ENCODE results near the gene DARS1.
"Not testable (repeated sequence)": the region's sequence is repeated elsewhere in the genome, so short reads cannot be mapped to it uniquely, and the experiment has no call there.

Gene DARS1

GRCh38 chr2:135945526-135945925 is 39.9 kb downstream of the DARS1 start:
- no peak for DNase-seq (ENCODE audit: low spot score)

- no peak for DNase-seq (ENCODE audit: low spot score)
These were observed 40.8 kb downstream of the DARS1 start for GRCh38 chr2:135944625-135945024.

GRCh38 chr2:135942936-135943688 is 42.3 kb downstream of the DARS1 start:
- no peak for DNase-seq (ENCODE audit: low spot score)

GRCh38 chr2:135936524-135936923 is 48.9 kb downstream of the DARS1 start:
- no peak for DNase-seq (ENCODE audit: low spot score)

GRCh38 chr2:135935914-135936313 is 49.5 kb downstream of the DARS1 start:
- no peak for DNase-seq (ENCODE audit: low spot score)

- no peak for DNase-seq (ENCODE audit: low spot score)
These were observed 53.5 kb downstream of the DARS1 start for GRCh38 chr2:135931776-135932443.

GRCh38 chr2:135926605-135927004 is 58.8 kb downstream of the DARS1 start:
- DNase-seq (ENCODE audit: low spot score) = no peak

GRCh38 chr2:135925571-135925970 is 59.9 kb downstream of the DARS1 start:
- no peak for DNase-seq (ENCODE audit: low spot score)

- DNase-seq (ENCODE audit: low spot score) = no peak
These were observed 69.2 kb downstream of the DARS1 start for GRCh38 chr2:135916207-135916606.

- DNase-seq (ENCODE audit: low spot score) = no peak
These were observed 70.9 kb downstream of the DARS1 start for GRCh38 chr2:135914485-135914884.

- no peak for DNase-seq (ENCODE audit: low spot score)
These were observed 71.6 kb downstream of the DARS1 start for GRCh38 chr2:135913727-135914365.

GRCh38 chr2:135909976-135910375 is 75.5 kb downstream of the DARS1 start:
- no peak for DNase-seq (ENCODE audit: low spot score)

- DNase-seq (ENCODE audit: low spot score) = no peak
These were observed 79.7 kb downstream of the DARS1 start for GRCh38 chr2:135905679-135906078.

- no peak for DNase-seq (ENCODE audit: low spot score)
These were observed 81.0 kb downstream of the DARS1 start for GRCh38 chr2:135904341-135904989.

GRCh38 chr2:135903650-135904049 is 81.8 kb downstream of the DARS1 start:
- DNase-seq (ENCODE audit: low spot score) = no peak

GRCh38 chr2:135899567-135899966 is 85.9 kb downstream of the DARS1 start:
- no peak for DNase-seq (ENCODE audit: low spot score)

- no peak for DNase-seq (ENCODE audit: low spot score)
These were observed 87.1 kb downstream of the DARS1 start for GRCh38 chr2:135898234-135898786.

GRCh38 chr2:135894930-135895329 is 90.5 kb downstream of the DARS1 start:
- no peak for DNase-seq (ENCODE audit: low spot score)

- DNase-seq (ENCODE audit: low spot score) = no peak
These were observed 92.0 kb downstream of the DARS1 start for GRCh38 chr2:135893374-135893794.

GRCh38 chr2:135890835-135891234 is 94.6 kb downstream of the DARS1 start:
- no peak for DNase-seq (ENCODE audit: low spot score)

GRCh38 chr2:135890149-135890548 is 95.3 kb downstream of the DARS1 start:
- DNase-seq (ENCODE audit: low spot score) = no peak

- DNase-seq (ENCODE audit: low spot score) = not testable (repeated sequence)
These were observed 96.8 kb downstream of the DARS1 start for GRCh38 chr2:135888587-135888986.
